ENCODE measurements around the gene EMP3. TPM values are rescaled to one million over a fixed set of nuclear protein-coding genes. Genes with fewer than 3 reads are reported as not detected.

The EMP3 gene
- total and polyA plus RNA-seq, 4 experiments from 2014 or later, result 293 to 1,108 (median 695) TPM

- H3K27me3 Mint-ChIP-seq, result no peaks in the 10 kb centered on the region
- no peaks in the 10 kb centered on the region for H3K9me3 ChIP-seq (ENCODE audit: control insufficient read depth in 1 of 2, low read length in 2 of 2)
- H3K4me1 ChIP-seq (ENCODE audit: insufficient read depth, low read length), result no peaks in the 10 kb centered on the region
- H3K27ac Mint-ChIP-seq, result no peak overlapping the region
- intact Hi-C loops (cut with micrococcal nuclease), result no loop called here
- H3K9me3 Mint-ChIP-seq, result no peaks in the 10 kb centered on the region
- peaks cover 3 to 5% of the 10 kb centered on the region in 2 donors for H3K36me3 Mint-ChIP-seq
- no peaks in the 10 kb centered on the region for H3K27me3 ChIP-seq (ENCODE audit: insufficient read depth, low read length)
- H3K4me3 ChIP-seq (ENCODE audit: low read length in 2 of 2), result no peak overlapping the region
- DNase-seq, result no peak
- no peaks in the 10 kb centered on the region for H3K36me3 ChIP-seq (ENCODE audit: insufficient read depth, low read length)
- peaks cover 0 to 7% (median 4%) of the 10 kb centered on the region in 4 donors for H3K4me1 Mint-ChIP-seq
- no peak overlapping the region for H3K4me3 Mint-ChIP-seq
- no peak overlapping the region for H3K27ac ChIP-seq (ENCODE audit: low read depth, low read length)
- POLR2A ChIA-PET (ENCODE audit: partially characterized antibody), result interaction anchor here (1.5 kb wide), 1 partner anchor 9 kb away, joined by 5 read pairs; the partner anchor contains the start of genes SYNGR4 and TMEM143
- CTCF ChIA-PET (ENCODE audit: partially characterized antibody), result interaction anchor here (0.6 to 1.3 kb wide), 3 partner anchors 9 to 389 kb away, joined by 3 to 5 read pairs (median 4); partner anchors contain the start of genes SYNGR4 and TMEM143
These were observed 29.1 kb downstream of the EMP3 start for GRCh38 chr19:48354332-48354992.

DNA sequence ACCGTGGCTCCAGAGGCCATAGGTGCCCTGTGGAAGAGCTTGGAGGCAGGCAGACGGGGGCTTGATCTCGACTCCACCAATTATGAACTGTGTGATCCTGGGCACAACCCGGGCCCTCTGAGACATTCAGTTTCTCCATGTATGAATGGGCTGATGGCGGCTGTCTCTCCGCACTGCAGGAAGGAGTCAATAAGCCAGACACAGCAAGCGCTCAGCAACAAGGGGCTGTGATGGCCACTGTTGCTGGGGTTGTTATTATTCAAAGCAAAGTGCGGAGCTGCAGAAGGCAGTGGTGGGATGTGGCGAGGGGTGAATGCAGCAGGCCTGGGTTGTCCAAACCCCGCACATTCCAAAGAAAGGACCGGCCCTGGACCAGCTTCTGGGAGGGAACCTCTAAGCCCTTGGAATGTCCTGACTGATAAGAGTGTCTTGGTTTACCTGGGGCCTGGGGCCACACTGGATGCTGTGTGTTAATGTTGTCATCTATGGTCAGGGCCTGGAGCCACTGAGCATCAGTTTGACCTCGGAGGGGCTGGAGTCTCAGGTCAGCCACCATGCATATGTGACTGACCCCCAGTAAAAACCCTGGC lies 30.1 kb downstream of the EMP3 start:
- Histone ChIP-seq H3K27ac (ENCODE audit: low read depth, low read length) (no peak overlapping the region), H3K27me3 (ENCODE audit: insufficient read depth, low read length) (no peaks in the 10 kb centered on the region), H3K4me1 (ENCODE audit: insufficient read depth, low read length) (no peaks in the 10 kb centered on the region), H3K4me3 (ENCODE audit: low read length in 2 of 2) (no peak overlapping the region), H3K9me3 (ENCODE audit: control insufficient read depth in 1 of 2, low read length in 2 of 2) (no peaks in the 10 kb centered on the region), H3K36me3 (ENCODE audit: insufficient read depth, low read length) (no peaks in the 10 kb centered on the region)
- CTCF ChIA-PET (ENCODE audit: partially characterized antibody), result interaction anchor here (1.4 kb wide), 1 partner anchor 36 kb away, joined by 3 read pairs; the partner anchor contains the start of gene KDELR1
- POLR2A ChIA-PET (ENCODE audit: partially characterized antibody), result no interaction called here
- H3K27me3 Mint-ChIP-seq, result no peaks in the 10 kb centered on the region
- H3K9me3 Mint-ChIP-seq, result no peaks in the 10 kb centered on the region
- intact Hi-C loops (cut with micrococcal nuclease), result no loop called here
- DNase-seq, result no peak
- H3K4me1 Mint-ChIP-seq, result peaks cover 0 to 7% (median 4%) of the 10 kb centered on the region in 4 donors
- no peak overlapping the region for H3K4me3 Mint-ChIP-seq
- peaks cover 3 to 9% of the 10 kb centered on the region in 2 donors for H3K36me3 Mint-ChIP-seq
- H3K27ac Mint-ChIP-seq, result no peak overlapping the region

GRCh38 chr19:48359123-48359522 lies 33.8 kb downstream of the EMP3 start:
- H3K27me3 ChIP-seq (ENCODE audit: insufficient read depth, low read length), result no peaks in the 10 kb centered on the region
- H3K4me3 Mint-ChIP-seq, result no peak overlapping the region
- H3K9me3 Mint-ChIP-seq, result no peaks in the 10 kb centered on the region
- H3K4me1 Mint-ChIP-seq, result peaks cover 4 to 12% (median 5%) of the 10 kb centered on the region in 4 donors
- H3K36me3 ChIP-seq (ENCODE audit: insufficient read depth, low read length), result no peaks in the 10 kb centered on the region
- H3K27ac Mint-ChIP-seq, result no peak overlapping the region
- no peaks in the 10 kb centered on the region for H3K27me3 Mint-ChIP-seq
- intact Hi-C loops (cut with micrococcal nuclease), result no loop called here
- no peaks in the 10 kb centered on the region for H3K9me3 ChIP-seq (ENCODE audit: control insufficient read depth in 1 of 2, low read length in 2 of 2)
- ChIA-PET POLR2A (ENCODE audit: partially characterized antibody) (no interaction called here), CTCF (ENCODE audit: partially characterized antibody) (interaction anchor here (1.1 kb wide), 1 partner anchor 32 kb away, joined by 3 read pairs; the partner anchor contains the start of gene KDELR1)
- H3K27ac ChIP-seq (ENCODE audit: low read depth, low read length), result no peak overlapping the region
- H3K4me1 ChIP-seq (ENCODE audit: insufficient read depth, low read length), result peaks cover 9% of the 10 kb centered on the region
- no peak overlapping the region for H3K4me3 ChIP-seq (ENCODE audit: low read length in 2 of 2)
- no peak for DNase-seq
- peaks cover 6 to 12% of the 10 kb centered on the region in 2 donors for H3K36me3 Mint-ChIP-seq

DNA sequence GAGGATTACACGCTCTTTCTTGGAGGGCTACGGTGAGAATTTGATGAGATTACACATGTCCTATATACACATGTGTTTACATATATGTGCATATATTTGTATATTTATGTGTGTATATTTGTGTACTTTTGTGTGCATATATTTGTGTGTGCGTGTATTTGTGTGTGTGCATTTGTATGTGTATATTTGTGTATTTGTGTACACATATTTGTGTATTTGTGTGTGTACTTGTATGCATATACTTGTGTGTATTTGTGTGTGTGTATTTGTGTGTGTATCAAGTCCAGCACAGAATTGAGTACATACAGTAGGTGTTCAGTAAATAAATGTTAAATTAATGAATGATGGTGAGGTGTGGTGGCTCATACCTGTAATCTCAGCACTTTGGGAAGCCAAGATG lies 36.6 kb downstream of the EMP3 start:
- Mint-ChIP-seq H3K4me1 (peaks cover 4 to 14% (median 5%) of the 10 kb centered on the region in 4 donors), H3K27me3 (no peaks in the 10 kb centered on the region), H3K27ac (peak overlapping the region in 1 of 7 donors; percentile 79), H3K36me3 (peaks cover 6 to 12% of the 10 kb centered on the region in 2 donors), H3K9me3 (no peaks in the 10 kb centered on the region), H3K4me3 (peak overlapping the region in 1 of 8 donors; percentile 18)
- DNase-seq, result no peak
- no peaks in the 10 kb centered on the region for H3K9me3 ChIP-seq (ENCODE audit: control insufficient read depth in 1 of 2, low read length in 2 of 2)
- H3K27me3 ChIP-seq (ENCODE audit: insufficient read depth, low read length), result no peaks in the 10 kb centered on the region
- H3K4me1 ChIP-seq (ENCODE audit: insufficient read depth, low read length), result peaks cover 17% of the 10 kb centered on the region
- CTCF ChIA-PET (ENCODE audit: partially characterized antibody), result interaction anchor here (1.2 kb wide), 1 partner anchor 158 kb away, joined by 3 read pairs; no protein-coding TSS in a partner anchor
- no peaks in the 10 kb centered on the region for H3K36me3 ChIP-seq (ENCODE audit: insufficient read depth, low read length)
- POLR2A ChIA-PET (ENCODE audit: partially characterized antibody), result interaction anchor here (3.1 to 3.4 kb wide), 2 partner anchors 28 to 39 kb away, joined by 43 to 65 read pairs; partner anchors contain the start of gene EMP3
- intact Hi-C loops (cut with micrococcal nuclease), result loop anchor here (2.0 to 10.0 kb wide), 2 partner anchors 29 to 1507 kb away; partner anchors contain the start of gene AP2S1
- no peak overlapping the region for H3K27ac ChIP-seq (ENCODE audit: low read depth, low read length)
- H3K4me3 ChIP-seq (ENCODE audit: low read length in 2 of 2), result no peak overlapping the region

DNA sequence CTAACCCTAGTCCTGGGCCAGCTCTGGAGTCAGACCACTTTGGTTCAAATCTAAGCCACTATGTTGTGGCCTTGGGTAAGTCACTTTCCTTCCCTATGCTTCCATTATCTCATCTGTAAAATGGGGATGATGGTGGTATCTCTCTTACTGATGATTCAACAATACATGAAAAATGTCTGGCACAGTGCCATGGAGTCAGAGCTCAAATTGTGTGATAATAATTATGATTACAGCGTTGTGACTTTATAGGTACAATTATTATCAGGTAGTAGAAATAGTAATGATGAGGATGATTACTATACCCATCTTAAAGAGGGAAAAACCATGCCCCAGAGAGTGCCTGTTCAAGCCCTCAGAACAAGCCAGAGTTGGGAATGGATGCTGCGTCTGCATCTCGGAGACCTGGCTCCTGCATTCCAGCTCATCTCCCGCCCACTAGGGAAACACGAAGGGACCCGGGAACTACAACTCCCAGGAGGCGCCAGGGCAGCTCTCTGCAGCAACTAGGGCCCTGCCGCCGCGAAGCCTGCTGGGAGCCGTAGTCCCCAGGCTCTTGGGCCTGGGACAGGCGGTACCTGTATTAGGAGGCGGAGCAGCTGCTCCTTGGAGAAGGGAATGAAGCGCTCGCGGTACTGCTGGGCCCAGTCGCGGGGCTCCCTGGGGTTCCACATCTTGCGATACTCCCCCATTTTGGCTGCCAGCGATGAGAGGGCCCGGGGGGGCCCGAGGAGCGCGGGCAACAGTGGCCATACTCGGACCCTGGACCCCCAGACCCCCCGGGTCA lies 37.6 kb downstream of the EMP3 start:
- Mint-ChIP-seq H3K9me3 (no peaks in the 10 kb centered on the region), H3K4me3 (peak overlapping the region; percentile 87 to 96 (median 94)), H3K4me1 (peaks cover 4 to 14% (median 5%) of the 10 kb centered on the region in 4 donors), H3K27me3 (no peaks in the 10 kb centered on the region), H3K36me3 (peaks cover 5 to 12% of the 10 kb centered on the region in 2 donors), H3K27ac (peak overlapping the region; percentile 87 to 98 (median 92))
- Histone ChIP-seq H3K4me3 (ENCODE audit: low read length in 2 of 2) (peak overlapping the region; percentile 93 to 94), H3K9me3 (ENCODE audit: control insufficient read depth in 1 of 2, low read length in 2 of 2) (no peaks in the 10 kb centered on the region), H3K27me3 (ENCODE audit: insufficient read depth, low read length) (no peaks in the 10 kb centered on the region), H3K27ac (ENCODE audit: low read depth, low read length) (peak overlapping the region; percentile 88), H3K36me3 (ENCODE audit: insufficient read depth, low read length) (no peaks in the 10 kb centered on the region), H3K4me1 (ENCODE audit: insufficient read depth, low read length) (peaks cover 17% of the 10 kb centered on the region)
- DNase-seq, result peak; percentile 82 to 93 (median 86)
- ChIA-PET CTCF (ENCODE audit: partially characterized antibody) (interaction anchor here (0.5 to 1.7 kb wide), 10 partner anchors 9 to 243 kb away, joined by 3 to 8 read pairs (median 3); partner anchors contain the start of gene KDELR1), POLR2A (ENCODE audit: partially characterized antibody) (interaction anchor here (0.6 to 3.4 kb wide), 21 partner anchors 10 to 1488 kb away, joined by 3 to 65 read pairs (median 5); partner anchors contain the start of genes CARD8, EMP3, KDELR1 and LMTK3)
- intact Hi-C loops (cut with micrococcal nuclease), result loop anchor here (1.0 to 10.0 kb wide), 5 partner anchors 30 to 1508 kb away; partner anchors contain the start of genes AP2S1 and CYTH2

GRCh38 chr19:48363500-48363809 lies 38.1 kb downstream of the EMP3 start:
- H3K36me3 Mint-ChIP-seq, result peaks cover 5 to 10% of the 10 kb centered on the region in 2 donors
- H3K27ac Mint-ChIP-seq, result peak overlapping the region; percentile 87 to 98 (median 92)
- H3K4me3 ChIP-seq (ENCODE audit: low read length in 2 of 2), result peak overlapping the region; percentile 93 to 94
- H3K36me3 ChIP-seq (ENCODE audit: insufficient read depth, low read length), result no peaks in the 10 kb centered on the region
- H3K27ac ChIP-seq (ENCODE audit: low read depth, low read length), result peak overlapping the region; percentile 88
- intact Hi-C loops (cut with micrococcal nuclease), result loop anchor here (1.0 to 10.0 kb wide), 5 partner anchors 31 to 1509 kb away; partner anchors contain the start of genes AP2S1 and CYTH2
- no peaks in the 10 kb centered on the region for H3K9me3 ChIP-seq (ENCODE audit: control insufficient read depth in 1 of 2, low read length in 2 of 2)
- H3K4me3 Mint-ChIP-seq, result peak overlapping the region; percentile 87 to 96 (median 94)
- ChIA-PET CTCF (ENCODE audit: partially characterized antibody) (interaction anchor here (0.5 to 2.4 kb wide), 14 partner anchors 9 to 607 kb away, joined by 3 to 21 read pairs (median 3); partner anchors contain the start of genes EMP3 and KDELR1), POLR2A (ENCODE audit: partially characterized antibody) (interaction anchor here (0.8 to 3.4 kb wide), 27 partner anchors 10 to 1487 kb away, joined by 3 to 65 read pairs (median 5); partner anchors contain the start of genes CA11, CARD8, DBP and EMP3)
- peaks cover 4 to 14% (median 5%) of the 10 kb centered on the region in 4 donors for H3K4me1 Mint-ChIP-seq
- DNase-seq, result no peak
- H3K9me3 Mint-ChIP-seq, result no peaks in the 10 kb centered on the region
- H3K27me3 ChIP-seq (ENCODE audit: insufficient read depth, low read length), result no peaks in the 10 kb centered on the region
- H3K4me1 ChIP-seq (ENCODE audit: insufficient read depth, low read length), result peaks cover 17% of the 10 kb centered on the region
- H3K27me3 Mint-ChIP-seq, result no peaks in the 10 kb centered on the region
